GM21825 (cell line): ENCODE data around the gene PTDSS2.
A peak's percentile ranks its signal among the peaks of the same experiment; 100 is the strongest.
"Not testable (repeated sequence)": the region's sequence is repeated elsewhere in the genome, so short reads cannot be mapped to it uniquely, and the experiment has no call there.

Experiments used
- ATAC-seq: cut with Tn5 transposase; IDR thresholded peaks from one replicate; pipeline ENCODE4 v1.9.1; 2021; ENCODE audit warnings: mild to moderate bottlenecking, moderate library complexity; ENCODE audit not compliant: unreplicated experiment

The PTDSS2 gene

GRCh38 chr11:449889-450808 is at the start of gene PTDSS2:
Gene PTDSS2, plus strand, starts transcription at chr11:450279. Its CDS starts 177 bp downstream, at chr11:450456.
- ATAC-seq: peak; percentile 64

GRCh38 chr11:401196-401595 is 48.9 kb upstream of the PTDSS2 start:
- not testable (repeated sequence) for ATAC-seq

- no peak for ATAC-seq
Observed at GRCh38 chr11:403021-403760, 46.9 kb upstream of the PTDSS2 start.

GRCh38 chr11:403761-404431 is 46.2 kb upstream of the PTDSS2 start:
- no peak for ATAC-seq

- no peak for ATAC-seq
Observed at GRCh38 chr11:404551-405264, 45.4 kb upstream of the PTDSS2 start.

GRCh38 chr11:405323-405953 is 44.6 kb upstream of the PTDSS2 start:
- ATAC-seq: no peak

- ATAC-seq: no peak
Observed at GRCh38 chr11:405954-406795, 43.9 kb upstream of the PTDSS2 start.

- ATAC-seq: peak; percentile 61
Observed at GRCh38 chr11:406796-407650, 43.1 kb upstream of the PTDSS2 start.

- ATAC-seq: no peak
Observed at GRCh38 chr11:407651-408123, 42.4 kb upstream of the PTDSS2 start.

- ATAC-seq: no peak
Observed at GRCh38 chr11:408154-409007, 41.7 kb upstream of the PTDSS2 start.

- ATAC-seq: no peak
Observed at GRCh38 chr11:409008-409599, 41.0 kb upstream of the PTDSS2 start.

- no peak for ATAC-seq
Observed at GRCh38 chr11:409600-410483, 40.2 kb upstream of the PTDSS2 start.

GRCh38 chr11:410711-411110 is 39.4 kb upstream of the PTDSS2 start:
- not testable (repeated sequence) for ATAC-seq

GRCh38 chr11:411520-411919 is 38.6 kb upstream of the PTDSS2 start:
- ATAC-seq: not testable (repeated sequence)

- no peak for ATAC-seq
Observed at GRCh38 chr11:412641-413119, 37.4 kb upstream of the PTDSS2 start.
